ENCODE measurements around the gene NDUFB8.

DNA sequence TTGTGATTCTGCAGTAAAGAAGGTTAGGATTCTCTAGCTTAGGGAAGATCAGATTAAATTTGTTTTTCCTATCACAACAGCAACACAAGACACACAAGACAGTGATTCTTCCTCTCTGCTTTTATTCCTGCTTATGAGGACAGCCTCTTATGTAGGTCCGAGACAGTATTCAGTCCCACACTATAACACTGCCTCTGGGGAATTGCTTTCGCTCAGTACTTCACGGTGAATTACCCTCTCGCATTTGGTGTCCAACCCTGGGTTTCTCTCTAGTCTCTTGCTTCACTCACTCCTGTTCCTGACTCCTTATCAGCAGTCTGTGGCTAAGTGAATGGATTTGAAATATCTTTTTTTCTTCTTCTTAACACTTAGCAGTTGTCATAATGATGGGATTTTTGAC, 7.8 kb upstream of the NDUFB8 start:
- TF ChIP-seq, protein P1, sequence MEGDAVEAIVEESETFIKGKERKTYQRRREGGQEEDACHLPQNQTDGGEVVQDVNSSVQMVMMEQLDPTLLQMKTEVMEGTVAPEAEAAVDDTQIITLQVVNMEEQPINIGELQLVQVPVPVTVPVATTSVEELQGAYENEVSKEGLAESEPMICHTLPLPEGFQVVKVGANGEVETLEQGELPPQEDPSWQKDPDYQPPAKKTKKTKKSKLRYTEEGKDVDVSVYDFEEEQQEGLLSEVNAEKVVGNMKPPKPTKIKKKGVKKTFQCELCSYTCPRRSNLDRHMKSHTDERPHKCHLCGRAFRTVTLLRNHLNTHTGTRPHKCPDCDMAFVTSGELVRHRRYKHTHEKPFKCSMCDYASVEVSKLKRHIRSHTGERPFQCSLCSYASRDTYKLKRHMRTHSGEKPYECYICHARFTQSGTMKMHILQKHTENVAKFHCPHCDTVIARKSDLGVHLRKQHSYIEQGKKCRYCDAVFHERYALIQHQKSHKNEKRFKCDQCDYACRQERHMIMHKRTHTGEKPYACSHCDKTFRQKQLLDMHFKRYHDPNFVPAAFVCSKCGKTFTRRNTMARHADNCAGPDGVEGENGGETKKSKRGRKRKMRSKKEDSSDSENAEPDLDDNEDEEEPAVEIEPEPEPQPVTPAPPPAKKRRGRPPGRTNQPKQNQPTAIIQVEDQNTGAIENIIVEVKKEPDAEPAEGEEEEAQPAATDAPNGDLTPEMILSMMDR (conservative IDR thresholded peaks at IDR 0.05 in 1 of 2, IDR thresholded peaks at IDR 0.05 in 1 of 2; ENCODE audit: low read depth in 1 of 2, low read length in 2 of 2): no peak
- TF ChIP-seq EZH2 (IDR thresholded peaks at IDR 0.05; ENCODE audit: low read length, missing control alignments): no peak

Data from fibroblast of lung (primary cell).